Cardiac muscle cell (in vitro differentiated cells and primary cell): Measurements from ENCODE around the gene BTC. TPM values are rescaled to one million over a fixed set of nuclear protein-coding genes. Genes with fewer than 3 reads are reported as not detected.

Source experiments
- DNase-seq, 2 donors: peaks; one replicate each; pipeline versions ENCODE4 v3.0.0 to v3.0.0-alpha.2; 2010 to 2017; ENCODE audit warnings: low read depth in 1 of 2, low spot score in 1 of 2
- H3K27ac ChIP-seq: fragments of 200-600 bp; sonication (generic); 2 replicates; pipeline ENCODE4 v1.5.1; 2016
- H3K27me3 ChIP-seq: fragments of 200-600 bp; sonication (generic); 2 replicates; pipeline ENCODE4 v1.6.0; 2016; ENCODE audit warnings: control low read depth
- H3K36me3 ChIP-seq: fragments of 200-600 bp; sonication (generic); 2 replicates; pipeline ENCODE4 v1.5.1; 2016; ENCODE audit warnings: control low read depth
- H3K4me1 ChIP-seq: fragments of 200-600 bp; sonication (generic); 2 replicates; pipeline ENCODE4 v1.8.1; 2017; ENCODE audit warnings: low read depth, mild to moderate bottlenecking, mixed run types
- H3K4me3 ChIP-seq: fragments of 200-600 bp; sonication (generic); 2 replicates; pipeline ENCODE4 v1.5.1; 2016; ENCODE audit warnings: mild to moderate bottlenecking
- H3K9me3 ChIP-seq: fragments of 200-600 bp; sonication (generic); 2 replicates; pipeline ENCODE4 v1.5.1; 2017; ENCODE audit warnings: low read depth, mild to moderate bottlenecking, control low read depth
- polyA plus RNA-seq: library from polyadenylated mRNA; unstranded; fragments of >200 nt; fragmentation: Nextera tagmentation; extraction: Ambion mirVana; gene quantifications from 2 replicates; pipeline ENCODE4 v1.2.1, GENCODE V29; 2016
- total RNA-seq: library from RNA; depleted of rRNA; stranded (reverse); fragments of >200 nt; gene quantifications from 2 replicates; pipeline ENCODE4 v1.2.3, GENCODE V29; 2016
- TF ChIP-seq, protein P1 (sequence below): IDR thresholded peaks from 2 replicates; pipeline ENCODE4 v1.5.1; 2012; ENCODE audit warnings: low read depth, mild to moderate bottlenecking, low read length

Gene BTC
- total and polyA plus RNA-seq, 2 experiments from 2014 or later: not detected

DNA sequence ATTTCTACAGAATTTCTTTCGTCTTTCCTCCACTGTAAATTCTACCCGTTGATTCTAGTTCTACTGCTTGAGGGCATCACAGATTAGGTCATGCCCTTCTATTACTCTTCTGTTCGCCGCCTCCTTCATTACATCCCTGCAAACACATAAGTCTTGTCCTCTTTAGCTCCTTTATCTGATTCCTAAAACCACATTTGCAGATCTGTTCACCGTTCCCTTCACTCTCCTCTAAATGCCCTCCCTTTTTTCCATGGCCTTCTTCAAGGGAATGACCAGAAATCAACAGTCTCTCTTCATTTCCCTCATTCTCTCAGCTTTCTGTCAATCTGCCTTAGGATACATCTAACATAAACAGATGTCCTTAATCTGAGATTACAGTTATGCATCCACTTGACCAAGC, 43.1 kb downstream of the BTC start:
- Histone ChIP-seq H3K36me3 (no peaks in the 10 kb centered on the region), H3K27ac (no peak overlapping the region), H3K27me3 (no peaks in the 10 kb centered on the region), H3K4me1 (no peaks in the 10 kb centered on the region), H3K4me3 (no peak overlapping the region), H3K9me3 (no peaks in the 10 kb centered on the region)
- no peak for DNase-seq
- TF ChIP-seq, protein P1, sequence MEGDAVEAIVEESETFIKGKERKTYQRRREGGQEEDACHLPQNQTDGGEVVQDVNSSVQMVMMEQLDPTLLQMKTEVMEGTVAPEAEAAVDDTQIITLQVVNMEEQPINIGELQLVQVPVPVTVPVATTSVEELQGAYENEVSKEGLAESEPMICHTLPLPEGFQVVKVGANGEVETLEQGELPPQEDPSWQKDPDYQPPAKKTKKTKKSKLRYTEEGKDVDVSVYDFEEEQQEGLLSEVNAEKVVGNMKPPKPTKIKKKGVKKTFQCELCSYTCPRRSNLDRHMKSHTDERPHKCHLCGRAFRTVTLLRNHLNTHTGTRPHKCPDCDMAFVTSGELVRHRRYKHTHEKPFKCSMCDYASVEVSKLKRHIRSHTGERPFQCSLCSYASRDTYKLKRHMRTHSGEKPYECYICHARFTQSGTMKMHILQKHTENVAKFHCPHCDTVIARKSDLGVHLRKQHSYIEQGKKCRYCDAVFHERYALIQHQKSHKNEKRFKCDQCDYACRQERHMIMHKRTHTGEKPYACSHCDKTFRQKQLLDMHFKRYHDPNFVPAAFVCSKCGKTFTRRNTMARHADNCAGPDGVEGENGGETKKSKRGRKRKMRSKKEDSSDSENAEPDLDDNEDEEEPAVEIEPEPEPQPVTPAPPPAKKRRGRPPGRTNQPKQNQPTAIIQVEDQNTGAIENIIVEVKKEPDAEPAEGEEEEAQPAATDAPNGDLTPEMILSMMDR: no peak

DNA sequence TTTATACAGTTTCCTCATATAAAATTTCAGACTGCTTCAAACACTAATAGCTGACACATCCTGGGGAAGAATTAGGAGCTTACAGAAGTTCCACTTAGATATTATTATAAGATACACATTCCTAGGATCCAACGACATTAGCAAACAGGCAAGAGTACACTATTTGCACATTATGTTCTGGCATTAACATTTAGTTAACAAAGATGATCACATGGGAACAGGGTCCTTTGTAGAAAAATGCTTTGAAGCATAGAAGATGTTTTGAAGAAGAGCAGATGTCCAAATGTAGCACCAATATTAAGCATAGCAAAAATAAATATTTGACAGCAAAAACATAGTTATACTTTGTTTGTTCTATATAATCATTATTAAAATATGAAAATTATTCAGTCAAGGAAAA, 52.1 kb downstream of the BTC start:
- no peaks in the 10 kb centered on the region for H3K4me1 ChIP-seq
- H3K27ac ChIP-seq: no peak overlapping the region
- no peak for DNase-seq
- H3K9me3 ChIP-seq: no peaks in the 10 kb centered on the region
- H3K36me3 ChIP-seq: no peaks in the 10 kb centered on the region
- H3K27me3 ChIP-seq: no peaks in the 10 kb centered on the region
- TF ChIP-seq, protein P1: no peak
- no peak overlapping the region for H3K4me3 ChIP-seq

DNA sequence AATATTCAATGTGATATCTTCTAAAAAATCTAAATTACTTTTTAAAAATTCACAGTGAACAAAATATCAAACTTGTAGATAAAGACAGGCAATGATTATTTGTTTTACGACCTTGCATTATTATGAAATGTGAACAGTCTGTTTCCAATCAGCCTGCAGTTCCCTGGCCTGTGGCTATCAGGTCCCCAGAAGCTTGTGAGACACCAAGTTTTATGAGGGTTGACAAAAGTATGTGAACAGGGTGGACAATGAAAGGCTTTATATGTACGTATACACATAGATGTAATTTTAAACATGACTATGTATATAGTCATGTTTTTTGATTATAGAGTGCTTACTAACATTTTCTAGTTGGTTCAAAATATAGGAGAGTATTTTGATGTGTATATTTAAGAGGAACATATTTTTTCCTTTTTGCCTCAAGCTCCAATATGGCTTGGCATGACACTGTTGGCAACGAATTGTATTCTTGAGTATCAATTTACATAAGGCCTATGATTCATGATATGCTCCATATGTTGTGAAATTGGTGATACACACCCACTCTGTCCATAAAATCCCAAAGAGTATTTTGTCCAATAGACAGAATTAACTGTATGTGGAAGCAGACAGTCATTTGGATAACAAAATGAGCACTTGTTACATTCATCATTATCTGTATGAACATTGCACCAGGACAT, 55.7 kb downstream of the BTC start:
- TF ChIP-seq, protein P1: no peak
- Histone ChIP-seq H3K9me3 (no peaks in the 10 kb centered on the region), H3K4me3 (no peak overlapping the region), H3K27me3 (no peaks in the 10 kb centered on the region), H3K27ac (no peak overlapping the region), H3K36me3 (no peaks in the 10 kb centered on the region), H3K4me1 (no peaks in the 10 kb centered on the region)
- peak in 1 of 2 donors; percentile 25 for DNase-seq

DNA sequence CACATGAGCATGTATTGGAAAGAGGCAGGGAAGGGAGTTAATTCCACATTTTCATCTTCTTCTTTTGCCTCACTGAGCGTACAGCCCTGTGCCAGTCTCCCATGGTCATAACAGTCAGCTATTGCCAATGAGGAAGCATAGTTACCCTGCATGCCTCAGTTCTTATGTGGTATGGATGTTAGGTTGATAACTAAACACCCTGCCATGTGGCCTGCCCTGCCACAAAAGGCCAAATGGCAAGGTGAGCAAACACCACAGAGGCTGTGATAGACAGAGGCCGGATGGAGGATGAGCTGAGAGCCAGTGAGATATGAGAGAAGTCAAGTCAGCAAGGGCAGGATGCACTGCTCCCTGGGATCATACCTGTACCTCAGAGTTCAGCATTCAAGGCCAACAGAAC, 59.3 kb downstream of the BTC start:
- Histone ChIP-seq H3K4me1 (no peaks in the 10 kb centered on the region), H3K4me3 (no peak overlapping the region), H3K27ac (no peak overlapping the region), H3K36me3 (no peaks in the 10 kb centered on the region), H3K27me3 (no peaks in the 10 kb centered on the region), H3K9me3 (no peaks in the 10 kb centered on the region)
- no peak for DNase-seq
- TF ChIP-seq, protein P1: no peak

DNA sequence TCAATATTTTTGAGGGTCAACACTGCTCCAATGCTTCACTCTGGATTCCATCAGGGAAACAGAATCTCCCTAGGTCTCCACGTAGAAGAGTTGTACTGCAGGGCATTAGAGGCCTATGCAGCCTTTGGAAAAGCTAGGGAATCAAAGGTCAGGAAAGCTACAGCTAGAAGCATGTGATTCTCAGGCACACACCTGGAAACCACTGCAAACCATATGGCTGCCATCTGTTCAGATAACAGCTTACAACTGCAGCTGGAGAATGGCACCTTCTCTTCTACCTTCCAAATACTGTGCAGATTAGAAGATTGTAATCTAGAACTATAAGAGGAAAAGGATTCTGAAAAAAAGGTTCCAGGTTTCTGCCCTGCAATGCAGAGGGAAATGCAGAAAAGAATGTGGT, 60.6 kb downstream of the BTC start:
- TF ChIP-seq, protein P1: no peak
- no peaks in the 10 kb centered on the region for H3K36me3 ChIP-seq
- no peak for DNase-seq
- H3K4me1 ChIP-seq: no peaks in the 10 kb centered on the region
- H3K9me3 ChIP-seq: no peaks in the 10 kb centered on the region
- no peak overlapping the region for H3K27ac ChIP-seq
- no peaks in the 10 kb centered on the region for H3K27me3 ChIP-seq
- H3K4me3 ChIP-seq: no peak overlapping the region
